HG03196 (cell line): Measurements from ENCODE around the gene MID1.

Source experiments
- ATAC-seq: cut with Tn5 transposase; IDR thresholded peaks from one replicate; pipeline ENCODE4 v1.9.1; 2021; ENCODE audit not compliant: unreplicated experiment

MID1 gene

DNA sequence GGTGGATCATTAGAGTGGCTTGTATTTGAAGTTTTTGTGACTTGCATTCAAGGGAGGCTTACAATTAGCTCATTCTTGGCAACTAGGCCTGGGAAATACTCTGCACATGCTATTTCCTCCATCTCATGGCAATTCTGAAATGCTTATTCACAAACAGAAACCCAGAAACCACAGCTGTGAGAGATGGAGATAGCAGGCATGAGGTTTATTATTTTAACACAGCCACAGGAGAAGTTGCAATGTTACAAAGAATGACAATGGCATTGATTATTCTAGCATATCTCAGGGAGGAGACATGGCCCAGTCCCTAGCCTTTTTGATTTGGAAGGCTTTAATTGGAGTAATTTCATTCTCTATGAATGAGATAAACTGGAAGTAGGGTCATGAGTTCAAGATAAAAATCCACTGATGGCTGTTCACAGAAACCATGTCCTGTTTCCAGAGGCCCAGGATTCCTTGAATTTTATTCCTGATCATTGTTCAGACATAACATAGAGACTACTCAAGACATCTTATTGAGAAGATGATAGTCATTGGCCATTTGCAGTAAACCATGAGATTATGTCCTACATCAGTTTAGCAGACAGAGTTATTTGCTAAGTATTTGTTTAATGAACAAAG lies 123.9 kb downstream of the MID1 start:
- ATAC-seq: no peak

DNA sequence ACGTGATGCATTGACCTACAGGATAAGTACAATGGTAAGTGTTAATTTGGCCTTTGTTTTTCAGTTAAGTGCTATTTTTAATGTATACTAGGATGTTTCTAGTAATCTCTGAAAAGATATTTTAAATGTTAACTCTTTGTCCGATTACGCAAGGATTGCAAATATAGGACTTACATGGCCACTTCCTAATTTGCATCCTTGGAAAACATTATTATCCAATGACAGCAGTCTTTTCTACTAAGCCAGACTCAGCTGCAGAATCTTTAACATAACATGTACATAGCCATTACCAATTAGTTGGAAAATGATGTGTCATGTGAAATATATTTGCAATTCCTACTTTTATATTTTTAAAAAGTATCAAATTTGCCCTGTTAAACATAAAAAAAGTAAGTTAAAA lies 124.7 kb downstream of the MID1 start:
- ATAC-seq: no peak

DNA sequence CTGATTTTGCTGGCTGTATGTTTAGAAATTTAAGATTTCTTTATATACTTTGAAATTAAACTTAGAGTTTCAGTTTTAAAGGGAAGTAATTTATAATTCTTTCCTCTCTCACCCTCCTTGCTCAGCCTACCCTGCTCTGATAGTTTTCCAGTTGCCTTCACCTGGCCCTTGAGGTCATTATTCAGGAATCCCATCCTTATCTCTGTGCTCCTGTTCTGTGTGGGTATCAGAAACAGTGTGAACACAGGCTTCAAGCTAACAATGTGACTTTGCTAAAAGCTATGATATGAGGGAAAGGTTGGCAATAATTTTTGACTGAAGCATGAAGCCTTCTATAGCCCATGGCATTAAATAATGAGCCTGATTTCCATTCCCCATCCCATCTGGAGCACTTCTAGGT lies 128.1 kb downstream of the MID1 start:
- ATAC-seq: no peak

DNA sequence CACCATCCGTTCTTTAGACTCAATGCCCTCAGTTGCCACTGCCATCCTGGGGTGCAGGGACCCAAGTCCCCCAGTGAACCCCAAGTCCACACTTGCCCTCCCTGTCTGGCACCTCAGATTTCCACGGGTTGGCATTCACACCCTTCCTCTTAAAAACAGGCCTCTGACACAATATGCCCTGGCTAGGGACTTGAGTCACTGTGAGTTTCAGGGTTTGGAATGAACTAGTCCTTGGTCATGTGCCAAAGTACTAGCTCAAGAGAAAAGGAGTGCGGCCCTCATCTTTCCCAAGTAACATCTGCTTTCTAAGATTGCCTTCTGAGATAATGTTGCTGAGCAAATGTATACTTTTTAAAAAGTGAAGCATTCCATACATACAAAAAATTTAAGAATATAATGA lies 134.0 kb downstream of the MID1 start:
- ATAC-seq: no peak

DNA sequence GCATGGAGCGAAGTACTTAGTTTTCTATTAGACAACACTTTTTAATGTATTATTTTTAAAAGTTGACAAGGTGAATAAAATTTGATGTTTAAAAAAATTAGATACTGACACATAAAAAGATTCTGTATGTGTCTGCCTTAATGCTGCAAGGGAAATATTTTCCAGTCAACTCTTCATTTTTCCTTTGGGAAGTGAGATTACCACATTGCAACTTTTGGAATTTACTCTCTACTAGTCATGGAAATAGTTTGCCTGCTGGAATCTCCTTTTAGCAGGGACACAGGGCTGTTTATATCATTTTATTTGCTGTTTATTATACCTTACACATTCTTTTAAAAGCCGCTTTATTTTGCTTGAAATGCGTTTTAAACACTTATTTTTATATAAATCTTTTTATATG lies 135.1 kb downstream of the MID1 start:
- no peak for ATAC-seq

DNA sequence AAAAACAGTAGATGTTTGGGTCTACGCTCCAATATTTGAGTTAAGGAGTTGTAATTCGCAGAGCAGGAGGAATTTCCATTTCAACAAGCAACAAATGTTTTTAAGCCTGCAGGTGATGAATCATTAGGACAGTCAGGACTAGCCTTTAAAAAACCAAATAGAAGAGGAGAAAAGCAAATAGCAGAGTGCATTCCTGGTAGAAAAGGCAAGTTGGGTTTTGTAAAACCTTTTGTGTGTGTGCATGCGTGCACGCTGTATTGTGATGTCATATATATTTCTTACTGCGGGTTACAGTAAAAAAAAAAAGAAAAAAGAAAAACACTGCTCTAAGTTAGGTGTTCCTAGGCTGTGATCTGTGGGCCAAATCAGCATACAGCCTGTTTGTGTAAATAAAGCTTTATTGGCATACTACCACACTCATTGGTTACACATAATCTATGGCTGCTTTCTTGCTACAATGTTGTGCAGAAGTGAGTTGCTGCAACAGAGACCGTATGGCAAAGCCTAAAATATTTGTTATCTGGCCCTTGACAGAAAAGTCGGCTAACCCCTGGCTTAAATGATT lies 135.6 kb downstream of the MID1 start:
- ATAC-seq: no peak

DNA sequence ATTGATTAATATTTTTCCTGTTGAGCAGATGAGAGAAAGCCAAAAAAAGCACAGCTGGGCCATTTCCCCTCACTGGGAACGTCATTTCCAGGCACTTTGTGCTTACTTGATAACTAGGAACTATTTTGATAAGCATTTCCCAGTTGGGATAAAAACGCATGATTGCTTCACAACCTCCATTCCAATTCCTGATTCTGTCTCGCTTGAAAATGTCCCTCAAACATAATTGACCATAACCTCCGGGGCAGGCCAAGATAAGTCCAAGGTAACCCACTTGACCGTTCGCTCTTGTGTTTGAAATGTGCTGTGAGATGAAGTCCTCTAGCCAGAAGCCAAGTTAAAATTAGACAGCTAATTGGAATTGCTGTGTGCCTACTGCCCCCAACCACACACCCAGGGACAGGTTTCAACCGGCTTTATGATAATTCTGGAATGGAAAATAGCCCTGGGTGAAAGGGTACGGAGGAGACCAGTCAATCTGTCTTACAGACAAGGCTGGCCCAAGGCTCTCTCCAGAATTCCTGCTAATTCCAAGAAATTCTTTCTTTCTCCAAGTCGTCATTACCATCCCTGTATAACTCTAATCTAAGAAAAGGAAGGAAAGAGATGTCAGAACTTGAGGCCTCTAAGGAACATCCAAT lies 137.1 kb downstream of the MID1 start:
- no peak for ATAC-seq

DNA sequence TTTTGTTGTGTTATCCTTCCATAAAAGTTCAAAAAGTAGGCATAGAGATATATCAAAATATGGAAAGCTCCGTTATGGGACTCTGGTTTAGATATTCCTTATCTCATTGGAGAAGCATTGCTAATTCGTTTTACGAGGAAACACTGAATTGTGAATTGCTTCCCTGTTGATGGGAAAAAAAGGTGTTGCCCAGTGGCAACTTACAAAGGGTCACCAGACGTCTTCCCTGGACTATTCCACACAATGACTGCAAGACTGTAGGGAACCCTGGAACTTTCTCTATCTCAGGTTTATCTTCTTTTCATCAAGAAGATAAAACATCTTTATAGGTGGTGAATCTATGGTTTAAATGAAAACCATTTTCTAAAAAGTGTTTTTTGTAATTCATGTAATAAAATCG lies 137.7 kb downstream of the MID1 start:
- ATAC-seq: no peak

DNA sequence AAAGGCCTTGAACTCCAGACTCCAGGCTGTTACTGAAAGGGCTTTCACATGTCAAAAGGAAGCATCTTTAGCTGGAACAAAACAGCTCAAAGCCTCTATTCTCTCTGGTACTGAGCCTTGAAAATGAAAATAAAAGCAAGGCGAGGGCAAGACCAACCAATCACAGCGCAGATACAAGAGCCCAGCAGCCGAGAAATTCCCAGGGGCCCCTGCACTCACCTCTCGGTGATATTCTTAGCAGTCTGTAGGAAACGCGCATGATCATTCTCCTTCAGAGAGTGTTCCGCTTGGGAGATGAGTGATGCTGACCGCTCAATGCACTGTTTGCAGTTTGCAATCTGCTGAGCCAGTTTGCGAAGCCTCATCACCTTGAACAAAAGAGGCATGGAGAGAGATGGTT lies 138.1 kb downstream of the MID1 start:
- ATAC-seq: peak; percentile 89

DNA sequence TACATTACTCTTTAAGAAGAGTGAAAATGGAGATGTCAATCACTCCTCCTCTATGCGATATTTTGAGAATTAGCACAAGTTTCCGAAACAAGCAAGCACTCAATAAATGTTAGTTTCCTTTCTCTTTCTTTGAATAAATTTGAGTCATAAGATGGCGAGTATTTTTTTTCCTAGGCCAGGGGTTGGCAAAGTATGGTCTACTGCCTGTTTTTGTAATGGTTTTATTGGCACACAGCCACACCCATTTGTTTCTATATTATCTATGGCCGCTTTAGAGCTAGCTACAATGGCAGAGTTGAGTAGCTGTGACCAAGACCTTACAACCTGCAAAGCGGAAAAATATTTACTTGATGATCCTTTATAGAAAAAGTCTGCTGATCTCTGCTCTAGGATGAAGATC lies 139.5 kb downstream of the MID1 start:
- ATAC-seq: no peak

DNA sequence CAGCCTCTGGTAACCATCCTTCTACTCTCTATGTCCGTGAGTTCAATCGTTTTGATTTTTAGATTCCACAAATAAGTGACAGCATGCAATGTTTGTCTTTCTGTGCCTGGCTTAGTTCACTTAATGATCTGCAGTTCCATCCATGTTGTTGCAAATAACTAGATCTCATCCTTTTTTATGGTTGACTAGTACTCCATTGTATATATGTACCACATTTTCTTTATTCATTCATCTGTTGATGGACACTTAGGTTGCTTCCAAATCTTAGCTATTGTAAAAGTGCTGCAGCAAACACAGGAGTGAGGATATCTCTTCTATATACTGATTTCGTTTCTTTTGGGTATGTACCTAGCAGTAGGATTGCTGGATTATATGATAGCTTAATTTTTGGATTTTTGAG lies 140.9 kb downstream of the MID1 start:
- ATAC-seq: no peak

DNA sequence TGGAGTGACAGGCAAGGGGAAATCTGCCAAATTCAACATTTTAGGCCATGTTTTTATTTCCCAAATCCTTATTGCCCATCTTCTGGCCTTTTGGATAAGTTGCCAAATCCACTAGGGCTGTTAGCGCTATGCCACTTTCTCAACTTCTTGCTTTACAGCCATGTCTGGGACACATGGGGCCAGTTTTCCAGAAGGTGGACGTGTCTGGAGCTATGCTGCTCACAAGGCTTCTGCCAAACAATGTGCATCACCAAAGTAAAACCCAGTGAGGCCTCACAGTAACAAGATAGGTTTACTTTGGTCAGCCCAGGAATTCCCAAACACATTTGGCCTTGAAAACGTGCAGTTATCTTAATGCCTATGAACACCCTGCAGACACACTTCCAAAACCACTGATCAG lies 142.9 kb downstream of the MID1 start:
- no peak for ATAC-seq

DNA sequence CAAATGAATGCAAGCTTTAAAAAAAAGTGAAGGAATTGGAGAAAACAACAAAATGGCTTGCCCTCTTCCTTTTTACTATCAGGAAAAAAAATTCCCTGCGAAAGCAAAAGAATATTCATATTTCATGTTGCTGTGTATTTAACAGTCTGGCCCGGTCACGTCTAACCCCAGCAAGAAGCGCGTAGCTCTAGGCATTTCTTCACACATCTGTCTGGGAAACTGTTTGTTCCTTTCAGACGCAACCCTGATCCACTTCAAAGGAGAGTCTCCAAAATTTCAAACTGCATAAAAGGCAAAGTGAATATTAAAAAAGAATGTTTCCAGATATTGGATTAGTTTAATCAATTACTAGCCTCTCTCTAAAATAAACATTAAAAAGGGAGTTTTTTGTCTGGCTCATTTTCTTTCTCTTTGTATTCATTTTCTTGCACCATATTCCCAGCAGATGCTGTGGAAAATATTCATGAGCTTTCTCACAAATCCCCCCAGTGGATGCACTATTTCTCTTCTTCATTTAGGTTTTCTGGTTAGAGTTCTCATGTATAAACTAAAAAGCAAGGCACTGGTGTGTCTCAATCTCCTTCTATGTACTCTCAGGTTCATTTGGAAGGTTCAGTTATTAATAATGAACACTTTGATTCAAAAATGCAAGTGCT lies 145.3 kb downstream of the MID1 start:
- no peak for ATAC-seq

DNA sequence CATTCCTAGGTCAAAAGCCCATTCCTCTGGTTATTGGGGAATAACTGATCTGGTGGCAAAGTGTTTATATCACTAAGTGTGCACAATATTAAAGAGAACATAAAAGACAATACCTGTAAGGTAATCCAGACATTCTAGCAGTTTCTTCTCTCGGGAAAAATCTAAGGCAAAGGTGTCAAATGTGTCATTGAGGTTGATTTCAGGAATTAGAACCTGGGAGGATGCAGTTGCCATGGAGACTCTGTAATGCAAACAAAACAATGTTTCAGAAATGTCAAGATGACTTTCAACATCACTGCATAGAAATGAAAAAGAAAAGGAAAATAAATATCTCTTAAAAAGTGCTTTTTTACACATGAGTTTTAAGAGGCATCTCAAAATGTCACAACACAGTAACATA lies 145.9 kb downstream of the MID1 start:
- ATAC-seq: no peak

DNA sequence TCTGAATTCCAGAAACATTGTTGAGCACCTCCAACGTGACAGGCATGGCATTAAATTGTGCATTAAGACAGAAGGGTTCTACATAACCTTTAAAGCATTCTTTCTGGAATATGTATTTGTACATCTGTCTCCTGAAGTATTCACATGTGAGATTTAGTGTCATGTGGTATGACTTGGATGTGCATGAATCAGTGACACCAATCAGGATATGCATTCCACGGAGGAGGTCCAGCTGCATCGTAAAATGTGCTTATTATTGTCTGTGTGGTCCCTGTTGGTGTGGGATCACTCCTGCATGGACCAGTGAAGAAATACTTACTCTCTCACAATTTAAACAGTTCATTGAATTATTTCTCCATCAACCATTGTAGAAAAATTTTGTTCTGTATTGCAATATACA lies 149.0 kb downstream of the MID1 start:
- no peak for ATAC-seq

DNA sequence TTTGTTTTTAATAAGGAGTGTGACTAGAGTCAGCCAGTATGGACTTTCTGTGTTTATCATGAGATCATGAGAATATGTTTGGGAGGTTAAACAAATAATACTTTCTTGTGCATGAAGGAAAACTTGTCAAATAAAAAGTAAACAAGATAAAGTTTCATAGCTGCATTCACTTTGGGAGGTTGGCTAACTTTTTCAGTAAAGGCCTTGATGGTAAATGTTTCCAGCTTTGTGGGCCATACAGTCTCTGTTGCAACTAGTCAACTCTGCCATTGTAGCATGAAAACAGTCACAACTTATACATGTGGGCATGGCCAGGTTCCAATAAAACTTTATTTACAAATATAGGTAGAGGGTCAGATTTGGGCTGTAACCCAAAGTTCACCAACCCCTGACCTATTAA lies 150.4 kb downstream of the MID1 start:
- no peak for ATAC-seq

DNA sequence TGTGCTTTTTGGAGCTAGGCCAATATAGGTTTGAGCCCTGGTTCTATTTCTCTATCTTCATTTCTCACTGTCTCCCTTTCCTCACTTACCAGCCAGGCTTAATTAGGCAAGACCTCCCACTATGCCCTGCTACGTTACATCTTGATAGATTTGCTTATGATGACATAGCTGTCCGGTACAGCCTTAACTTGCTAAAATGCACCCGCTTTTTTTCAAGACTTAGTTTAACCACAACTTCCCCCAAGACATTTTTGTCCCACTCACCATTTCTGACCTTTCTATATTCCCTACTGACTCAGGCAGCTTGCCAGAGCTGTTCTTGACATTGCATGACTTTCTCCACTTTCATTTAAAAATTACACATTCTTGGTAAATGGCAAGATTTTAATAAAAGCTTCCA lies 152.6 kb downstream of the MID1 start:
- no peak for ATAC-seq

DNA sequence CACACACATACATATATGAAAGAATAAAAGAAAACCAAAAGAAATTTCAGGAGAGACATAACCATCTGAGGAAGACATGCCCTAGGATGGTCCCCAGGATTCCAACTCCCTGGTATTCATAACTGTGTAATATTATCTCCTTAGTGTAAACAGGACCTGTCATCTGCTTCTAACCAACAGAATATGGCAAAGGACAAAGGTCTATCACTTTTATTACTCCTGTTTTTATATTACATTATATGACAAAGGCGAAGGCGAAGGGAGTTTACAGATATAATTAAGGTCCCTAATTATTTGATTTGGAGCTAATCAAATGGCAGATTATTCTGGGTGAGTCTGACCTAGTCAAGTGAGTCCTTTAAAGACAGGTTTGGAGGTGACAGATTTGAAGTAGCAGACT lies 155.1 kb downstream of the MID1 start:
- no peak for ATAC-seq

DNA sequence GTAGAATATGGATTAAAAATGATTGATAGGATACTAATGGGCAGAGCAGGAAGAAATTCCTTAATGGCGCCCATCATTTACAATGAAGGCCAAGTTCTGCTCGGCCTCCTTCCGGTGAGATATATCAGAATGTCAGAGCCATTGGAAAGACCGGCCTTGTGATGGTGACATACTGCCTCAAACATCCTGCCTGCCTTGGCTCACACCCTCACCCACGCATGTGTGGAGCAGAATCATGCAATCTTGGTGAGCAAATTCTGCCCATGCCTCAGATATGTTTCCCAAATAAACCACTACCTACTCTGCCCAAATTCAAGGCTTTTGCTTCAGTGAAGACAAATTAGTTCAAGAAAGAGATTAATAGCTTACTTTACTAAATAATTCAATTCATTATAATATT lies 163.3 kb downstream of the MID1 start:
- ATAC-seq: no peak

DNA sequence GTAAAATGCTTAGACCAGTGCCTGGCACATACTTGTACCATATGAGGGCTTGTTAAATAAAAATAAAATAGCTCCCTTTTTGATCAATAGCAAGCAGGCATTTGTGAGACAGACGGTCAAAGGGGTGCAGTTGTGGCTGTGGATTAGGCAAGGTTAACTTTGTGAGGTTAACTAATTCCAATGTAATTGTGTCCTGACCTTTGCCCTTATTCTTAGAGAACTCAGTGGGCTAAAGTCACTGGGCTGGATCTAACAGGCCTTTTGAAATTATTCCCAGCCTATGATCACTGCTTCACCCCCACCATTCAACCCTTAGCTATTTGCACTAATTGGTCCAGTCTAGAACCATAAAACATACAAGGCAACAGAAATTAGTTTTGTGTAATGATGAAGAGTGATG lies 166.4 kb downstream of the MID1 start:
- no peak for ATAC-seq

DNA sequence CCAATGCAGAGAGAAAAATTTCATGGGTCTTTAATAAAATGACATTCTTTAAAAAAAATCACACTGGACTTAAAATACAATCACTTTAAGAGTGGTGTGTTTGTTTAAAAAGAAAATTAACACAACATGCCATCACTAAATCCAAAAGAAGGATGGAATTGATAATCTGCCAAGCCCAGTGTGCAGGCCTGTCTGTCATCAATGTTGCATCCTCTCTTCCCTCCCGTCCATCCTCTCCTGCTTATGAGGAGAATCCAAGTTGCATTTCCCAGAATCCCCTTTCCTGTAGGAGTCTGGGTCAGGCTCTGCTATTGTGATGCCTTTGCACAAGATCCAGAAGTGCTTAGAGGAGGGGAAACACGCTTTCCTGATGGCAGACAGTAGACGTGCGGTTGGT lies 169.4 kb downstream of the MID1 start:
- ATAC-seq: no peak

DNA sequence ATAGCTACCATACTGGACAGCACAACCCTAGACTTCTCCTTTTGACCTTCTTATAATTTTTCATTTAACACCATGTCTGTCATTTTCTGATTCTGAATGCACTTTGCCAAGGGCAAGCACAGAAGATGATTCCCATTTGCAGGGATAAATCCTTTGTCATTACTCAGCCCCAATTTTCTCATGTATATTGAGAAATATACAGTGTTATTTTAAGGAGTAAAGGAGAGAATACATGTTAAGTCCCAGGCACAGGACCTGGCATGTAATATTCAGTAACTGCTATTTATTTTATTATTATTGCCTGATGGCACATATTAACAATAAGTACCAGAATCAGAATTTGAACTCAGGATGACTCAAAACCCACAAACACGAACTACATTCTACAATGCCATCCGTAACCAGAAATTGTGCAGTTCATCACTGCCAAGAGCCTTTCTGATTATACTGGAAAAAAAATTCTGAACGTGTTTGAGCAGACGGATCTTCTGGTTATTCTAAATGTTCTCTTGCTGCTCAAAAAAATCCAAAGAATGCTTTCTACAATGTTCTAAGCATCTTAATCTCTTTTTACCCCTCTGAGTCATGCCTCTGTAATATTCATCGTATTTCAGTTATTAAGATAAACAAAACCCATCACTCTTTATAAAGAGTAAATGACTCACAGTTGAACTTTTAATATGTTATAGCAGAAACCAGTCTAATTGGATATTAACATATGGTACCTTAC lies 170.0 kb downstream of the MID1 start:
- no peak for ATAC-seq
